ENCODE measurements around the gene NPIPB2.

Gene NPIPB2

DNA sequence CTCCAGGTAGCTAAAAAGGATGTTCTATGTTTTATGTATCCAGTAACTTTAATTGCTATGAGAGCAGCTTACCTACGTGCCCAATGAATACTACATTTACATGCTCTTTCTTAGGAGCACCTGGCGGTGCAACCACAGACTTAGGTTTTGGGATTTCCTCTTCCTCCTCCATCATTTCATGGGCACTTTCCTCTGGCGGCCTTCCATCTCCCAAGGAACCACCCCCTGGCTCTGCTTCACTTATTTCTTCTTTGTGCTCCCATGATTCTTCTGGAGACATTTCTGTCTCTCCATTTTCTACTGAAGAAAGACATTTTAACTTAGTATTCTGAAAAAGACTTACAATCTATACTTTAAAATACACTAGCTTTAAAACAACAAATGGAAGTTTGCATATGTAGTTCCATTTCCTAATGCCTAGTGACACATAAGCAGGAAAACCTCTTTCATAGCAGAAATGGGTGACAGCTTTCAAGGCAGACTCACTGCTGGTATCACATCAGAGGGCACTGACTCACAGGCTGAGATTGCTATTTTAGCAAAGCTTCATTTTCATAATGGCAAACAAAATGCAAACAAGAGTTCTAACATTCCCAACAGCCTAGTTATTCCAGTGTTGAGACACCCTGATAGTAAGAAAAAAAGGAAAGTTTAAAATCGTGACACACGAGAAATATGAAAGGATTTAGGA is 45.2 kb downstream of the NPIPB2 start:
- no peak for DNase-seq

DNA sequence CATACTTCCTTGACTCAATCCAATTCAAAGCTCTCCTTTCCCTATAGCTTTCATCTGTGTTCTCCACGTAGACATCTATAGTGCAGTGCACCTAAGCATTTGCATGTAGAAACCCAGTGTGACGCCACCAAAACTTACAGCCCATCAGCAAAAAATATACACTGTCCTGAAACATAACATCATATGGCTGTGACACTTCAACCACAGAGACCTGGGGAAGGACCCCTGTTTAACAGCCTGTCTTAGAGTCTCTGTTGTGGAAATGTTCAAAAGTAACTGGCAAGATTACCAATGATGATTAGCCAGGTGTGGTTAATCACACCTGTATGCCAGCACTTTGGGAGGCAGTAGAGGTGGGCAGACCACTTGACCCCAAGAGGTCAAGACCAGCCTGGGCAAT is 48.3 kb downstream of the NPIPB2 start:
- DNase-seq, result no peak

- no peak for DNase-seq
Observed at GRCh38 chr16:11892761-11893160, 49.1 kb downstream of the NPIPB2 start.

DNA sequence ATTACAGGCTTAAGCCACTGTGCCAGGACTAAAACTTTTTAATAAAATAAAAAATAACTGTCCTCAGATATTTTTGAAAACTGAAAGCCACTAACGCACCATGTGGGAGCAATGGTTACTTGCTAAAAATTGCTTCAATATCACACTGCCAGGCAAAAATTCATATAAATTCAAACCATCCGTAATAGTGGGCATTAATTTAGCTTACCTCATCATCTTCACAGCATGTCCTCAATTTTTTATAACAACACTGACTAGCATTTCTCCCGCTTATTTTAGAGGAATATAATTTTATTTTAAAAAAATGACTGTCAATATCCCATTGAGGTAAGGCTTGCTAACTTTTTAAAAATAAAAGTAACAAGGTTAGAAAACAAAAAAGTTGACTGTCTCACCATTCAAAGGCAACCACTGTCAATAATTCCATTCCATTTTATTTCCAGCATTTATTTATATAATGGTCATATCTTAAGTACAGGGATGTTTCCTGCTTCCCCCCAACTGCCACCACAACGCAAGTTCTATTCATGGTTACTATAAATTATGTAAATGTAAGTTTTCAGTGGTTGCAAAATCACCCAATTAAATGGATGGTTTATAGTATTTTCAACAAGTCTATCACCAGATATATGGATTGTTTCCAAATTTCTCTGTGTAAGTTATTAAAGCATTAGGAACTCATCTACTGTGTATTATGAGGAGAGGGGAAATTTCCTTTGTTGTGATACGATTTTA is 51.4 kb downstream of the NPIPB2 start:
- DNase-seq, result no peak

DNA sequence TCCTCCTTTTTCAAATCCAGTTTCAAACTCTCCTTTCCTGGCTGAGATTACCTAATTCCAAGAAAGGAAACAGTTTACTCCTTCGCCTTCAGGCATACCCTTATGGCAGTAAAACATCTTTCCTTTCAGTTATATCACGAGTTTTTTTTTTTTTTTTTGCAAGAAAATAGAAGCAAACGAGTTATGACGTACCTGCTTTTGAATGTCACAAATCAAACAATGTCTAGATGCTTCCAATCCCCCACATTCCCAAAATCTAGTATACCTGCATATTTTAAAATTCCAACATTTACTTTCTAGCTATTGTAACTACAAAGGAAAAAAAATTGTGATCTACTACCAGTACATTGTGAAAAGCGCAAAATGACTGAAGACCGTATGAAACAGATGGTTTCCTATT is 55.0 kb downstream of the NPIPB2 start:
- DNase-seq, result no peak

GRCh38 chr16:11884035-11884434 is 57.8 kb downstream of the NPIPB2 start:
- no peak for DNase-seq

GRCh38 chr16:11880007-11880406 is 61.8 kb downstream of the NPIPB2 start:
- DNase-seq, result no peak

DNA sequence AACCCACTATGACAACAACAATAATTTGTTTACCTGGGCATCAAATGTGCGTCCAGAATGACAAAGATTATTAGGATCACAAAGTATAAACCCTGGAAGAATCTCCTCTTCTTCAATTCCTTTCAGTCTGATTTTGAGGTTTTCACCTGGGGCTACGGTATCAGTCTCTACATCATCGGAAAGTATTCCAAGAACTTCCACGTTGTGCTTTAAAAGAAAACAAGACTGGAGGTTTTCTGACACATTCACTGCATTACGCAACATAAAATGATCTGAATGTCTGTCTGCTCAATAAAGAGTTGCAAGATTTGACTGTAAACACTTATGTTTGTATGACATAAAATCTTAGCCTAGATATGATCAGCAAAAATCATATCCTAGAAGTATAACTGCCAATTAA is 64.5 kb downstream of the NPIPB2 start:
- DNase-seq, result no peak

All from NCI-H1417 (cell line).